GM12878 (cell line): ENCODE measurements around the gene HOXD1. TPM values are rescaled to one million over a fixed set of nuclear protein-coding genes. Genes with fewer than 3 reads are reported as not detected.

Source experiments
- ATAC-seq: fragments of 200-7000 bp; cut with Tn5 transposase; 3 replicates; pipeline ENCODE4 v1.9.1; 2020; ENCODE audit warnings: mild to moderate bottlenecking, moderate library complexity
- BruUV-seq: library from RNA; stranded (reverse); fragments of 400-500 nt; replicated peaks from 2 replicates; lab custom pipeline; 2021; lab: Mats Ljungman, UMichigan
- CTCF ChIA-PET: fragments of 300-600 bp; sonication (Branson Sonifier 250); formaldehyde crosslinking; extraction: SDS; loops from one replicate; lab custom pipeline; 2021; ENCODE audit warnings: inconsistent platforms; lab: Yijun Ruan, JAX
- POLR2A ChIA-PET: fragments of 350-600 bp; formaldehyde crosslinking; extraction: SDS; loops from one replicate; lab custom pipeline; 2021; ENCODE audit warnings: inconsistent platforms; lab: Charles Lee
- RAD21 ChIA-PET: fragments of 300-600 bp; sonication (Branson Sonifier 250); formaldehyde crosslinking; loops from one replicate; lab custom pipeline; 2023; ENCODE audit warnings: antibody characterized with exemption; ENCODE audit not compliant: unreplicated experiment; lab: Charles Lee
- SMC1A ChIA-PET: fragments of 300-600 bp; sonication (Branson Sonifier 250); formaldehyde crosslinking; loops from one replicate; lab custom pipeline; 2023; ENCODE audit not compliant: unreplicated experiment, uncharacterized antibody; lab: Charles Lee
- DNase-seq: peaks from one replicate; pipeline ENCODE4 v3.0.0-alpha.2; 2011; ENCODE audit warnings: low read depth, low spot score
- FAIRE-seq: peaks from 3 replicates; lab custom pipeline; 2011; peaks lifted over from hg19 to GRCh38; lab: Jason Lieb, UNC
- H2AFZ ChIP-seq: 2 replicates; pipeline ENCODE4 v1.6.0; 2011; ENCODE audit warnings: low read depth, low read length, control low read depth; ENCODE audit not compliant: control insufficient read depth
- H3K27ac ChIP-seq: 2 replicates; pipeline ENCODE4 v1.5.1; 2011; ENCODE audit warnings: control low read depth; ENCODE audit not compliant: control insufficient read depth, insufficient read depth
- H3K27me3 ChIP-seq, 2 experiments: replicated peaks in 1 of 2; 2 replicates each; pipeline versions ENCODE4 v1.6.0 to v1.6.1; 2011; ENCODE audit warnings: low read length in 1 of 2; ENCODE audit not compliant: control insufficient read depth in 2 of 2, insufficient read depth in 2 of 2
- H3K36me3 ChIP-seq, 2 experiments: 2 replicates each; pipeline ENCODE4 v1.5.1; 2011; ENCODE audit warnings: low read length in 1 of 2; ENCODE audit not compliant: control insufficient read depth in 2 of 2, insufficient read depth in 2 of 2
- H3K4me1 ChIP-seq: 2 replicates; pipeline ENCODE4 v1.6.1; 2011; ENCODE audit warnings: mild to moderate bottlenecking, low read length, moderate library complexity, mixed read lengths; ENCODE audit not compliant: control insufficient read depth, insufficient read depth
- H3K4me2 ChIP-seq: 2 replicates; pipeline ENCODE4 v1.6.0; 2011; ENCODE audit warnings: control low read depth; ENCODE audit not compliant: control insufficient read depth, insufficient read depth
- H3K4me3 ChIP-seq: fragments of 200-600 bp; sonication (generic); 2 replicates; pipeline ENCODE4 v1.5.1; 2016
- H3K79me2 ChIP-seq: 2 replicates; pipeline ENCODE4 v1.6.0; 2011; ENCODE audit warnings: low read length; ENCODE audit not compliant: control insufficient read depth, insufficient read depth
- H3K9ac ChIP-seq: 2 replicates; pipeline ENCODE4 v1.8.0; 2011; ENCODE audit warnings: low read length, control low read depth, mixed read lengths; ENCODE audit not compliant: control insufficient read depth, insufficient read depth
- H3K9me3 ChIP-seq: replicated peaks from 3 replicates; pipeline ENCODE4 v1.5.1; 2011; ENCODE audit warnings: mild to moderate bottlenecking, low read length; ENCODE audit not compliant: control insufficient read depth, insufficient read depth
- H4K20me1 ChIP-seq: 2 replicates; pipeline ENCODE4 v1.6.0; 2011; ENCODE audit not compliant: control insufficient read depth, insufficient read depth
- ATF2 ChIP-seq: IDR thresholded peaks from 2 replicates; pipeline ENCODE4 v1.6.1; 2012; ENCODE audit warnings: low read length, inconsistent platforms
- BCL11A ChIP-seq: IDR thresholded peaks from 2 replicates; pipeline ENCODE4 v1.6.1; 2011; ENCODE audit warnings: low read depth, low read length
- DPF2 ChIP-seq: fragments of 450-650 bp; IDR thresholded peaks from 2 replicates; pipeline ENCODE4 v1.6.1; 2017; ENCODE audit warnings: mild to moderate bottlenecking
- EED ChIP-seq: sonication (generic); IDR thresholded peaks from 2 replicates; pipeline ENCODE4 v1.6.1; 2016; ENCODE audit warnings: antibody characterized with exemption, low read depth
- EGR1 ChIP-seq, 2 experiments: IDR thresholded peaks; 1 replicate in 1 of 2; 2 replicates in 1 of 2; pipeline ENCODE4 v1.6.1; 2011 to 2012; ENCODE audit warnings: low read depth in 2 of 2, low read length in 2 of 2, borderline replicate concordance in 1 of 2, mild to moderate bottlenecking in 1 of 2, moderate library complexity in 1 of 2
- FOS ChIP-seq: IDR thresholded peaks from 3 replicates; pipeline ENCODE4 v1.6.1; 2011; ENCODE audit warnings: borderline replicate concordance; ENCODE audit not compliant: insufficient read length; ENCODE audit errors: extremely low read depth
- FOXM1 ChIP-seq: IDR thresholded peaks from 2 replicates; pipeline ENCODE4 v1.6.1; 2012; ENCODE audit warnings: low read depth, mild to moderate bottlenecking, inconsistent platforms, low read length, moderate library complexity
- JUND ChIP-seq: IDR thresholded peaks from 2 replicates; pipeline ENCODE4 v1.6.1; 2012; ENCODE audit warnings: low read depth, mild to moderate bottlenecking, low read length, improper control_type of control experiment, moderate library complexity
- LARP7 ChIP-seq: fragments of 450-650 bp; IDR thresholded peaks from 2 replicates; pipeline ENCODE4 v1.6.1; 2017; ENCODE audit warnings: mild to moderate bottlenecking
- MTA3 ChIP-seq: IDR thresholded peaks from 2 replicates; pipeline ENCODE4 v1.6.1; 2012; ENCODE audit warnings: low read length, inconsistent platforms, borderline replicate concordance
- NFIC ChIP-seq: IDR thresholded peaks from 2 replicates; pipeline ENCODE4 v1.6.1; 2012; ENCODE audit warnings: low read depth, mild to moderate bottlenecking, inconsistent platforms, low read length, moderate library complexity
- PAX5 ChIP-seq: IDR thresholded peaks from 2 replicates; pipeline ENCODE4 v1.6.1; 2011; ENCODE audit warnings: low read depth, low read length, borderline replicate concordance
- SMAD5 ChIP-seq: IDR thresholded peaks from 2 replicates; pipeline ENCODE4 v1.6.1; 2016; ENCODE audit warnings: antibody characterized with exemption, low read depth
- SUPT20H ChIP-seq: IDR thresholded peaks from 2 replicates; pipeline ENCODE4 v1.6.1; 2011; ENCODE audit warnings: low read depth, mild to moderate bottlenecking, low read length, moderate library complexity, borderline replicate concordance; ENCODE audit not compliant: control insufficient read depth
- TAF1 ChIP-seq: IDR thresholded peaks from 2 replicates; pipeline ENCODE4 v1.6.1; 2011; ENCODE audit warnings: mild to moderate bottlenecking, low read depth, low read length, borderline replicate concordance
- TARDBP ChIP-seq: IDR thresholded peaks from 2 replicates; pipeline ENCODE4 v1.6.1; 2016; ENCODE audit warnings: borderline replicate concordance
- YY1 ChIP-seq: IDR thresholded peaks from 2 replicates; pipeline ENCODE4 v1.6.1; 2011; ENCODE audit warnings: low read depth, mild to moderate bottlenecking, low read length
- ZNF592 ChIP-seq: fragments of 450-650 bp; IDR thresholded peaks from 2 replicates; pipeline ENCODE4 v1.6.1; 2017; ENCODE audit warnings: mild to moderate bottlenecking, moderate library complexity
- WGBS: methylation state at CpG from one replicate; pipeline ENCODE4 v1.1.6; 2016; ENCODE audit warnings: low lambda C conversion rate; ENCODE audit not compliant: insufficient replicate concordance, insufficient coverage; ENCODE audit errors: missing lambda C conversion rate; 5-methylcytosine and 5-hydroxymethylcytosine counted together
- in situ Hi-C: fragments of 300-500 bp; cut with MboI; formaldehyde crosslinking; loops from 9 replicates; pipeline ENCODE4 v1.14.3; 2018; ENCODE audit warnings: mixed read lengths
- intact Hi-C: fragments of 100-400 bp; cut with micrococcal nuclease; formaldehyde crosslinking; loops from one replicate; pipeline ENCODE4 v1.14.2; 2022; ENCODE audit not compliant: unreplicated experiment
- polyA plus RNA-seq, 11 experiments: library from polyadenylated mRNA; depleted of rRNA in 4 of 11; unstranded in 6 of 11; stranded (reverse) in 5 of 11; fragments of >200 nt; fragmentation: Nextera tagmentation in 4 of 11; fragmentation: Illumina TruSeq in 1 of 11; extraction: Ambion mirVana in 4 of 11; extraction: Trizol in 1 of 11; gene quantifications; 1 replicate in 1 of 11; 2 replicates in 10 of 11; pipeline versions ENCODE4 v1.2.1 to v1.2.3, GENCODE V29; 2011 to 2016; ENCODE audit warnings: inconsistent platforms in 2 of 11, missing spikeins in 2 of 11, low read depth in 1 of 11
- total RNA-seq, 4 experiments: library from RNA; depleted of rRNA in 3 of 4; stranded (reverse); fragments of >200 nt in 3 of 4; fragmentation: Illumina TruSeq in 1 of 4; extraction: Trizol in 1 of 4; gene quantifications; 2 replicates each; pipeline versions ENCODE4 v1.2.1 to v1.2.3, GENCODE V29; 2013 to 2021

Gene HOXD1
- total and polyA plus RNA-seq, 10 of the 15 experiments (the other 5 are each of a cell fraction or from before 2014, with no cell fraction given) = not detected

- no peak for ATAC-seq
- Histone ChIP-seq H2AFZ (no peak overlapping the region), H3K9ac (no peak overlapping the region), H3K9me3 (no peaks in the 10 kb centered on the region; the same call in 2 of the 3 replicates), H3K36me3 (no peaks in the 10 kb centered on the region; a peak in 1 of 4 replicates), H3K4me1 (no peaks in the 10 kb centered on the region), H3K79me2 (no peaks in the 10 kb centered on the region), H3K4me2 (no peak overlapping the region), H3K4me3 (no peak overlapping the region), H3K27ac (no peak overlapping the region), H3K27me3 (peaks cover 5 to 26% of the 10 kb centered on the region in 2 experiments), H4K20me1 (no peaks in the 10 kb centered on the region)
- intact Hi-C loops = no loop called here
- SMC1A ChIA-PET = no interaction called here
- in situ Hi-C loops = no loop called here
- POLR2A ChIA-PET = no interaction called here
- FAIRE-seq = no peak
- RAD21 ChIA-PET = no interaction called here
- DNase-seq = no peak
- WGBS = 57% methylated on average over 56 of the region's 60 CpGs
- BruUV-seq = no TSS peak
- CTCF ChIA-PET = no interaction called here
- TF ChIP-seq JUND = no peak
- TF ChIP-seq ATF2 = no peak
- no peak for TF ChIP-seq LARP7
- no peak for TF ChIP-seq DPF2
- no peak for TF ChIP-seq EED
- no peak for TF ChIP-seq YY1
- no peak for TF ChIP-seq BCL11A
- no peak for TF ChIP-seq EGR1 (IDR thresholded peaks at IDR 0.05; ENCODE audit: borderline replicate concordance in 1 of 2, low read depth in 2 of 2, low read length in 2 of 2)
- no peak for TF ChIP-seq PAX5
- no peak for TF ChIP-seq NFIC
- TF ChIP-seq TAF1 = no peak
- no peak for TF ChIP-seq FOXM1
- TF ChIP-seq SMAD5 = no peak
- no peak for TF ChIP-seq SUPT20H
- no peak for TF ChIP-seq ZNF592
- TF ChIP-seq FOS = no peak
- TF ChIP-seq TARDBP = no peak
- no peak for TF ChIP-seq MTA3
Measured at GRCh38 chr2:176172007-176172894, 16.2 kb upstream of the HOXD1 start.
